ENCODE measurements around the gene NCKAP5.
"Not testable (repeated sequence)": the region's sequence is repeated elsewhere in the genome, so short reads cannot be mapped to it uniquely, and the experiment has no call there.

Gene NCKAP5

DNA sequence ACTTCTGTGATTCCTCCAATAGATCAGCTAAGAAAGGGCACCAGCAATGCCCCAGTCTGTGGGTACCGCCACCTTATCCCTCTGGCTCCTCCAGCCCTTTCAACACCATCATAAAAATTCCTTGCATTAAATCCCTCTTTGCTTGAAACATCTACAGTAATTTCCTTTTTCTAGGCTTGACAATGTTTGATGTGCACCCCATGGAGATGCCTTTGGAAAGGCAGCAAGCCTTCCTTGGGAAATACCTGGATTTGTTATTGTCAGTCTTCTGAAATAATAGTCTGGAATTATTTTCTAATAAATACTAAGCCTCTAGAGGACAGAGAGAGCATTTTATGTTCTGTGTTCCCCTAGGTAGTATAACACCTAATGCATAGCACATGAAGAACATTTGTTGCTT, 46.1 kb downstream of the NCKAP5 start:
- no peak for DNase-seq (ENCODE audit: low read depth in 2 of 2)

GRCh38 chr2:133521146-133521745, 47.0 kb downstream of the NCKAP5 start:
- DNase-seq (ENCODE audit: low read depth in 2 of 2): no peak

DNA sequence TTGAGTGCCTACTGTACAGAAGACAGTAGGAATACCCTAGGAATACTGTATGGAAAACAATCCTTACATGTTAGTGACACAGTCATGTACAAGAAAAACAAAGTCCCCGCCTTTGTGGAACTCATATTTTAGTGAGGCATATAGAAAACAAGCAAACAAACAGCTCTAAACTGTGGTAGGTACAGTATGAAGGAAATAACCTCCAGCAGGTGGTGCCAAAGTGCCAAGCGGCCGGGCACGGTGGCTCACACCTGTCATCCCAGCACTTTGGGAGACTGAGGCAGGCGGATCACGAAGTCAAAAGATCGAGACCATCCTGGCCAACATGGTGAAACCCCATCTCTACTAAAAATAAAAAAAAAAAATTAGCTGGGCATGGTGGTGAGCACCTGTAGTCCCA, 48.6 kb downstream of the NCKAP5 start:
- DNase-seq (ENCODE audit: low read depth in 2 of 2): not testable (repeated sequence)

- DNase-seq (ENCODE audit: low read depth in 2 of 2): no peak
These were observed 49.4 kb downstream of the NCKAP5 start for GRCh38 chr2:133518700-133519344.

- DNase-seq (ENCODE audit: low read depth in 2 of 2): no peak
These were observed 50.4 kb downstream of the NCKAP5 start for GRCh38 chr2:133517876-133518275.

- no peak for DNase-seq (ENCODE audit: low read depth in 2 of 2)
These were observed 51.7 kb downstream of the NCKAP5 start for GRCh38 chr2:133516405-133517026.

DNA sequence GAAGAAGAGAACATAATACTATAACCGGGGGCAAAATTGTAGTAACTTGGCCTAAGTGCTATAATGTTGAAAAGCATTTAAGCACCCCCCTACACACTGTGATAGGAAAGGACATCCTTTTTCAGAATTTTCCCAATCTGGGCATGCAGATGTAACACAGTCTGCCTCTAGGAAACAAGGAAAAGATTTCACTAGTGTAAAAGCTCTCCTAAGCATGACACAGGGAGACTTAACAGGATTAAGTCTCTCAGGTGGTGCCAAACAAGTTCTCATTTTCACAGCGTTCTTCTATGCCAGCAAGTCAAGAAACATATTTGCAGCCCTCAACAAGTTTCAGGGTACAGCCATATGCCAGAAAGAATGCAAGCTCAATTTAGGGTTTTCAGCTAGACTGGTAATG, 53.0 kb downstream of the NCKAP5 start:
- no peak for DNase-seq (ENCODE audit: low read depth in 2 of 2)

DNA sequence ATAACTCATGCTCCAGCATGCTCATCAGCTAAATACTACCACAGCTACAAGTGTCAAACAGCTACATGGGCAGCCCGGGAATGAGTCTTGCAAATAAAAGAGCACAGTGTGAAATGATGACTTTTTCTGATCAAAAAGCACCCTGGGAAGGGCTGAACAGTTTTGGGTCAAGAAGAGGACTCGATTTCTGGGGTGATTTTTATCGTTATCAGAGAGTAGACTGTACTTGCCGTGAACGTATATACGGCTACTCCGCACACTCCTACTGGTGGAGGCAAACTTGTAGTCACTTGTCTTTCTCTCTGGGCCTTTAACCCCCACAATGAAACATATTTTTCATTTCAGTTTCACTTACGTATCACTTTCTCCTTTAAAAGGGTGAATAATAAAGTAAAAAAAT, 54.4 kb downstream of the NCKAP5 start:
- no peak for DNase-seq (ENCODE audit: low read depth in 2 of 2)

DNA sequence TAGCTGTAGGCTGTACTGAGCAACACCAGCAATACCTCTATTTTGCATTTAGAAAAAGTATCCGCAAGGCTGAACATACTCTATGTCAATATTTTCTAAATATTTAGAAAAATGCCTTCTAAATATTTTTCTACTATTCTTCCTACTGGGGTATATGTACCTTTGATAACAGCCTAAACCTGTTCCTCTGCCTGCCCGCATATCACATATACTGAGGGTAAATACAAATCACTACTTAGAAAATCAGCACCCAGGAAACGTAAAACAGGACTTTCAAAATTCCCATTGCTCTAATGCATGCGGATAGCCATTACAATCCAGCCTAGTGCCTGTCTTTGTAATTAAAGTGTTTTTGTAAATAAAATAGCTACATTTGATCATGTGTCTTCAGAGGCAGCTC, 56.1 kb downstream of the NCKAP5 start:
- no peak for DNase-seq (ENCODE audit: low read depth in 2 of 2)

DNA sequence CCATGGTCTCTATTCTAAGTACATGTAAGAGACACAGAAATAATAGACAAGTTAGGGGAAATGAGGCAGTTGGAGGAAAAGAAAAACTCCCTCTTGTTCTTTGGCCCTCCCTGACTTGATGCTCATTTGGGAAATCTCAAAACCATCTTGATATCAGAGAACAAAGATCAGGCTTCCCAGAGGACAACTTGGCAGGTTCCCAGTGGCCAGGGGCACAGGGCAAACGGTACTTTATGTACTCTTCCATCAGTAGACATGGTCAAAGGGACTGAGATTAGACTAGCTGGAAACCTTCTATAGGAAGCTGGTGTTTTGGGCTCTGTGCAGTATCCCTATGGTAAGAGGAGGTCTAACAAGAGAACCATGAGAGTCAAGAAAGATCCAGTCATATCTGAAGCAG, 56.6 kb downstream of the NCKAP5 start:
- DNase-seq (ENCODE audit: low read depth in 2 of 2): no peak

DNA sequence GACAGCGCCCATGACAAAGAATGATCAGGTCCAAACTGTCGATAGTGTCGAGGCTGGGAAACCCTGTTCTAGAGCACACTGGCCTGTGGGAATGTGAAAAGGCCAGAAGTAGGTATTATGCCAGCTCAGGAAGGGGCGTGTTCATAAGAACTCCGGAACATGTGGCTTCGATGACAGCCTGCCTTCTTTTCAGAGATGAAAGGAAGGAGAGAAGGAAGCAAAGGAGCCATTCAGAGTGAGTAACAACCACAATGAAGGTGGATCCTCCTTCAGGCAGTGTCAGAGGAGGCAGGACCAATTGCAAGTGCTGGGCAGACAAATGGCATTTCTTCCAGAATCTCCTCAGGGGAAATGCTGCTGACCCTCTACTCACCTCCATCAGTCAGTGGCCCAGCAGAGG, 58.5 kb downstream of the NCKAP5 start:
- DNase-seq (ENCODE audit: low read depth in 2 of 2): no peak

- no peak for DNase-seq (ENCODE audit: low read depth in 2 of 2)
These were observed 59.6 kb downstream of the NCKAP5 start for GRCh38 chr2:133508546-133509165.

GRCh38 chr2:133506996-133507395, 61.3 kb downstream of the NCKAP5 start:
- DNase-seq (ENCODE audit: low read depth in 2 of 2): no peak

- DNase-seq (ENCODE audit: low read depth in 2 of 2): no peak
These were observed 63.4 kb downstream of the NCKAP5 start for GRCh38 chr2:133504566-133505505.

DNA sequence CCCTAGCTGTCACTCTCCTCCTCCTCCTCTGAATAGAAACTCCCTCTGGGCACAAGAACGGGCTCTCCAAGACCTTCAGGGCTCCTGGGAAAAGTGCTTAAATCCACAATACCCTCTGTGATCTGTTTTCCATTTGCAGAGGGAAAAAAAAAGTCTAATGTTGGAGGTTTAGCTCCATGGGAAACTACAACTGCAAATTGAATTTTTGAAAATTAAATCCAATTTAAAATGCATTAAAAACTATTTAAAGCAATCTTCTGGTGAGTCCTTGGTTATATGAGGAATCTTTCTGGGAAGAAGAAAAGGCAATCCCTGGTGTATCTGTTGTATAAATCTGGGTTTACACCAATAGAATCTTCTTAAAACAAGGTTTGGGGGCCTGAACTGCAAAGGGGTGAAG, 64.3 kb downstream of the NCKAP5 start:
- DNase-seq (ENCODE audit: low read depth in 2 of 2): no peak

GRCh38 chr2:133503323-133503722, 64.9 kb downstream of the NCKAP5 start:
- no peak for DNase-seq (ENCODE audit: low read depth in 2 of 2)

- DNase-seq (ENCODE audit: low read depth in 2 of 2): no peak
These were observed 65.6 kb downstream of the NCKAP5 start for GRCh38 chr2:133502678-133503077.

GRCh38 chr2:133500917-133501316, 67.3 kb downstream of the NCKAP5 start:
- DNase-seq (ENCODE audit: low read depth in 2 of 2): no peak

- no peak for DNase-seq (ENCODE audit: low read depth in 2 of 2)
These were observed 69.3 kb downstream of the NCKAP5 start for GRCh38 chr2:133498662-133499585.

DNA sequence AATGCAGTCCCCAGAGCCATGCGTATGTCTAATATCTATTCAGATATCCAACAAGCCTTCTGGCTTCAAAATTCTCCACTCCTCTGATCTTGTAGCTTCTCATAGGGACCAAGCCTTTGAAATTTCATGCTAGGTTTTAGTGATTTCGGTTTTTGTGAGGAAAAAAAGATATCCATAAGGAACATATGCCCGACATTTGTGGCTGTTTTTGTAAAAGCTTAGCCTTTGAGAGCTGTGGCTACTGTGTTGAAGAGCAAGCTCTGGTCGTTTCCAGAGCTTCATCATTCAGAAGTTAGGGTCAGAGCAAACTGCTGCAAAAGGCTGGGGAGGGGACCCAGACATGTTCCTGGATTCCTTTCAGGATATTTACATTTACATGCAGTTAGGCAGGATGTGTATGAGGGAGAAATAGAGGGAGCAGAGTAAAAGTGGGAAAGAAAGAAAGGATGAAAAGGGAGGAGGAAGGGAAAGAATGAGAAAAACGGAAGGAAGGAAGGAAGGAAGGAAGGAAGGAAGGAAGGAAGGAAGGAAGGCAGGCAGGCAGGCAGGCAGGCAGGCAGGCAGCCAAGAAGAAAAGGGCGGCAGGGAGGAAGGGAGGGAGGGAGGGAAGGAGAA, 70.2 kb downstream of the NCKAP5 start:
- DNase-seq (ENCODE audit: low read depth in 2 of 2): no peak

All from stimulated activated CD4-positive, alpha-beta T cell treated with anti-CD3 and anti-CD28 coated beads, Interleukin-4, amount 100 ng/mL, for 48 hours (primary cell).